ENCODE results near the gene PDCD10.

- no peak for TF ChIP-seq EZH2 (IDR thresholded peaks at IDR 0.05; ENCODE audit: low read depth)
- TF ChIP-seq, protein P1, sequence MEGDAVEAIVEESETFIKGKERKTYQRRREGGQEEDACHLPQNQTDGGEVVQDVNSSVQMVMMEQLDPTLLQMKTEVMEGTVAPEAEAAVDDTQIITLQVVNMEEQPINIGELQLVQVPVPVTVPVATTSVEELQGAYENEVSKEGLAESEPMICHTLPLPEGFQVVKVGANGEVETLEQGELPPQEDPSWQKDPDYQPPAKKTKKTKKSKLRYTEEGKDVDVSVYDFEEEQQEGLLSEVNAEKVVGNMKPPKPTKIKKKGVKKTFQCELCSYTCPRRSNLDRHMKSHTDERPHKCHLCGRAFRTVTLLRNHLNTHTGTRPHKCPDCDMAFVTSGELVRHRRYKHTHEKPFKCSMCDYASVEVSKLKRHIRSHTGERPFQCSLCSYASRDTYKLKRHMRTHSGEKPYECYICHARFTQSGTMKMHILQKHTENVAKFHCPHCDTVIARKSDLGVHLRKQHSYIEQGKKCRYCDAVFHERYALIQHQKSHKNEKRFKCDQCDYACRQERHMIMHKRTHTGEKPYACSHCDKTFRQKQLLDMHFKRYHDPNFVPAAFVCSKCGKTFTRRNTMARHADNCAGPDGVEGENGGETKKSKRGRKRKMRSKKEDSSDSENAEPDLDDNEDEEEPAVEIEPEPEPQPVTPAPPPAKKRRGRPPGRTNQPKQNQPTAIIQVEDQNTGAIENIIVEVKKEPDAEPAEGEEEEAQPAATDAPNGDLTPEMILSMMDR (conservative IDR thresholded peaks at IDR 0.05), result no peak
Observed at GRCh38 chr3:167731393-167731792, 3.3 kb downstream of the PDCD10 start.
